T-cell (primary cell): ENCODE results near the gene SURF4. TPM values are rescaled to one million over a fixed set of nuclear protein-coding genes. Genes with fewer than 3 reads are reported as not detected.
A peak's percentile ranks its signal among the peaks of the same experiment; 100 is the strongest.
"Not testable (repeated sequence)": the region's sequence is repeated elsewhere in the genome, so short reads cannot be mapped to it uniquely, and the experiment has no call there.

ENCODE experiments used
- ATAC-seq, 4 experiments: fragments of 200-7000 bp in 3 of 4; fragments of 150-1000 bp in 1 of 4; cut with Tn5 transposase; replicated peaks in 1 of 4; 1 replicate in 3 of 4; 2 replicates in 1 of 4; pipeline ENCODE4 v1.10.0; 2021; ENCODE audit warnings: moderate library complexity in 3 of 4, mild to moderate bottlenecking in 2 of 4, moderate number of reproducible peaks in 1 of 4
- CTCF ChIA-PET, 2 donors: fragments of 300-600 bp; sonication (Branson Sonifier 250); formaldehyde crosslinking; loops; one replicate each; lab custom pipeline; 2022; ENCODE audit warnings: antibody characterized with exemption in 2 of 2; lab: Charles Lee
- POLR2A ChIA-PET, 2 donors: fragments of 300-600 bp; sonication (Branson Sonifier 250); formaldehyde crosslinking; loops; one replicate each; lab custom pipeline; 2022; ENCODE audit warnings: antibody characterized with exemption in 2 of 2; lab: Charles Lee
- DNase-seq, 35 experiments: peaks; one replicate each; pipeline versions ENCODE4 v3.0.0 to v3.0.0-alpha.2; 2013 to 2023
- H3K27ac ChIP-seq: one replicate; pipeline ENCODE4 v1.5.1; 2013; ENCODE audit warnings: low read length
- H3K27me3 ChIP-seq, 2 experiments: replicated peaks in 1 of 2; 1 replicate in 1 of 2; 2 replicates in 1 of 2; pipeline versions ENCODE4 v1.6.1 to v1.7.0; 2013; ENCODE audit warnings: low read length in 1 of 2, mixed read lengths in 1 of 2; ENCODE audit not compliant: control insufficient read depth in 2 of 2, insufficient read depth in 2 of 2; ENCODE audit errors: extremely low read depth in 1 of 2
- H3K36me3 ChIP-seq, 2 donors: 1 replicate in 1 of 2; 2 replicates in 1 of 2; pipeline versions ENCODE4 v1.6.1 to v1.7.0; 2013; ENCODE audit warnings: low read length in 1 of 2; ENCODE audit not compliant: control insufficient read depth in 2 of 2, insufficient read depth in 1 of 2; ENCODE audit errors: extremely low read depth in 1 of 2
- H3K4me1 ChIP-seq, 2 experiments: 1 replicate in 1 of 2; 2 replicates in 1 of 2; pipeline versions ENCODE4 v1.6.1 to v1.7.0; 2013; ENCODE audit warnings: low read length in 2 of 2, mixed read lengths in 1 of 2; ENCODE audit not compliant: insufficient read depth in 2 of 2, control insufficient read depth in 1 of 2; ENCODE audit errors: extremely low read depth in 1 of 2
- H3K4me3 ChIP-seq, 2 donors: 1 replicate in 1 of 2; 2 replicates in 1 of 2; pipeline versions ENCODE4 v1.5.1 to v1.7.0; 2013; ENCODE audit warnings: mild to moderate bottlenecking in 2 of 2, low read length in 1 of 2, moderate library complexity in 1 of 2; ENCODE audit not compliant: control insufficient read depth in 1 of 2; ENCODE audit errors: extremely low read depth in 1 of 2
- H3K9me3 ChIP-seq: 2 replicates; pipeline ENCODE4 v1.7.0; 2013
- H3K27ac Mint-ChIP-seq, 2 donors: one replicate each; pipeline ENCODE4 v1.8.0; 2020 to 2021; ENCODE audit warnings: mild to moderate bottlenecking in 2 of 2, mixed read lengths in 2 of 2
- H3K27me3 Mint-ChIP-seq, 2 donors: one replicate each; pipeline ENCODE4 v1.8.0; 2021 to 2022; ENCODE audit warnings: mixed read lengths in 2 of 2
- H3K36me3 Mint-ChIP-seq: one replicate; pipeline ENCODE4 v1.8.0; 2021; ENCODE audit warnings: mixed read lengths
- H3K4me1 Mint-ChIP-seq, 3 donors: one replicate each; pipeline ENCODE4 v1.8.0; 2020 to 2022; ENCODE audit warnings: mixed read lengths in 3 of 3, mild to moderate bottlenecking in 1 of 3
- H3K4me3 Mint-ChIP-seq, 3 donors: one replicate each; pipeline ENCODE4 v1.8.0; 2020 to 2022; ENCODE audit warnings: mild to moderate bottlenecking in 3 of 3, mixed read lengths in 3 of 3, moderate library complexity in 3 of 3
- H3K9me3 Mint-ChIP-seq, 3 donors: one replicate each; pipeline ENCODE4 v1.8.0; 2020 to 2022; ENCODE audit warnings: mixed read lengths in 3 of 3
- WGBS: methylation state at CpG from one replicate; pipeline ENCODE4 v1.1.5; 2013; ENCODE audit warnings: missing lambda C conversion rate; ENCODE audit not compliant: insufficient coverage; 5-methylcytosine and 5-hydroxymethylcytosine counted together
- total RNA-seq, 35 experiments: library from RNA in 6 of 35; stranded (reverse) in 6 of 35; fragments of 120-200 nt in 1 of 35; gene quantifications; one replicate each; pipeline versions ENCODE4 v1.2.1 to v1.2.4 and lab custom pipeline; 2013 to 2026

Gene SURF4
- total RNA-seq, 5 donors from 2014 or later (not counting 1 experiment from before 2014, with no cell fraction given), result 73.5 to 114 (median 107) TPM

GRCh38 chr9:133334888-133335287, 41.0 kb downstream of the SURF4 start:
- DNase-seq, H3K9me3 ChIP-seq, H3K27me3 Mint-ChIP-seq, ATAC-seq, POLR2A ChIA-PET, H3K27ac ChIP-seq, H3K27me3 ChIP-seq, H3K9me3 Mint-ChIP-seq: not testable (repeated sequence)
- Histone ChIP-seq H3K4me3 (peak overlapping the region; percentile 81 to 93), H3K4me1 (peaks cover 14 to 40% of the 10 kb centered on the region in 2 experiments), H3K36me3 (peaks cover 24 to 51% of the 10 kb centered on the region in 2 donors)
- peaks cover 33% of the 10 kb centered on the region for H3K36me3 Mint-ChIP-seq
- H3K27ac Mint-ChIP-seq, result peak overlapping the region; percentile 90 to 92
- H3K4me1 Mint-ChIP-seq, result peaks cover 33 to 56% (median 38%) of the 10 kb centered on the region in 3 donors
- CTCF ChIA-PET, result interaction anchor here (0.6 kb wide), 2 partner anchors 263 to 454 kb away, joined by 3 read pairs; no protein-coding TSS in a partner anchor
- WGBS, result 86% methylated on average over 2 of the region's 11 CpGs
- peak overlapping the region; percentile 89 to 95 (median 93) for H3K4me3 Mint-ChIP-seq

DNA sequence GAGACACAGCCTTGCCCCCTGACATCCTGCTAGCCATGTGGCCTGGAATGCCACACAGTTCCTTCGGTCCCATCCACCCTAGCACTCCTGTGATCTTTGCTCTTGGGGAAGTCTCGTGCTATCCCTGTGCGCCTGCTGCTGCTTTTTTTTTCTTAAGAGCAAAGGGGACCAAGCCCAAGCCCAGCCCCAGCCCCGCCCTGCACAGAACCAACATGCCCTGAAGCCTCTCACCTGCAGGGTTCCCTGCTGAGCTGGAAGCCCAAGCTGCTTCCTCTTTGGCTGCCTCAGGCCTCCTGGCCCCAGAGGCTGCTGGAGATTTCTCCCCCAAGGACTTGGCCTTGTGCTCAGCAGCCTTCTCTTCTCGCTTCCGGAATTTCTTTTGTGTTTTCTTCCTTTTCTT, 41.7 kb downstream of the SURF4 start:
- WGBS, result 98% methylated on average over 4 of the region's 6 CpGs
- peaks cover 32 to 50% (median 37%) of the 10 kb centered on the region in 3 donors for H3K4me1 Mint-ChIP-seq
- H3K4me1 ChIP-seq, result peaks cover 14 to 37% of the 10 kb centered on the region in 2 experiments
- ATAC-seq (no peak), DNase-seq (no peak)
- CTCF ChIA-PET, result no interaction called here
- peaks cover 27% of the 10 kb centered on the region for H3K36me3 Mint-ChIP-seq
- no peaks in the 10 kb centered on the region for H3K9me3 ChIP-seq
- peak overlapping the region in 2 of 3 donors; percentile 49 to 93 for H3K4me3 Mint-ChIP-seq
- H3K27me3 ChIP-seq, result no peaks in the 10 kb centered on the region
- POLR2A ChIA-PET, result no interaction called here
- H3K36me3 ChIP-seq, result peaks cover 24 to 49% of the 10 kb centered on the region in 2 donors
- no peaks in the 10 kb centered on the region for H3K27me3 Mint-ChIP-seq
- no peak overlapping the region for H3K27ac ChIP-seq
- H3K27ac Mint-ChIP-seq, result no peak overlapping the region
- no peak overlapping the region for H3K4me3 ChIP-seq
- H3K9me3 Mint-ChIP-seq, result no peaks in the 10 kb centered on the region

DNA sequence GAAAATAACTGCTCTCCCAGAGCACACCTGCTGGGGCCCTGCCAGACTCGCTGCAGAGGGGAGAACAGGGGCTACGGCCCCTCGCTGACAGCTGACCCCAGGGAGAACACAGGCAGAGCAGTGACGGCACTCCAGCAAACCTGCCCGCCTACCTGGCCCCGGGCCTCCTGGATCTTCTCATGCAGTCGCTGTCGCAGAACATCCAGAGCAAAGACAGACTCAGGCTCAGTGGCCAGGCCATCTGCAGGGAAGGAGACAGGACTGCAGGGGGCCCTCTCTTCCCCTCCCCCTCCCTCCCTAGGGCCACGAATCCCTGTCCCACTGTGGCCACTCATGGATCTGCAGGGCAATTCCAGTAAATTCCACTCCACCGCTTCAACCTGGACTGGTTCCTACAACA, 42.3 kb downstream of the SURF4 start:
- Mint-ChIP-seq H3K9me3 (no peaks in the 10 kb centered on the region), H3K4me3 (peak overlapping the region in 1 of 3 donors; percentile 17), H3K4me1 (peaks cover 34 to 49% (median 37%) of the 10 kb centered on the region in 3 donors), H3K27ac (no peak overlapping the region), H3K36me3 (peaks cover 22% of the 10 kb centered on the region), H3K27me3 (no peaks in the 10 kb centered on the region)
- H3K4me1 ChIP-seq, result peaks cover 14 to 37% of the 10 kb centered on the region in 2 experiments
- no peaks in the 10 kb centered on the region for H3K9me3 ChIP-seq
- peak in 1 of 35 experiments; percentile 21 for DNase-seq
- H3K36me3 ChIP-seq, result peaks cover 24 to 46% of the 10 kb centered on the region in 2 donors
- no peak overlapping the region for H3K27ac ChIP-seq
- H3K27me3 ChIP-seq, result no peaks in the 10 kb centered on the region
- no peak for ATAC-seq
- POLR2A ChIA-PET, result no interaction called here
- WGBS, result 98% methylated on average over 10 of the region's 10 CpGs
- H3K4me3 ChIP-seq, result no peak overlapping the region
- CTCF ChIA-PET, result no interaction called here

DNA sequence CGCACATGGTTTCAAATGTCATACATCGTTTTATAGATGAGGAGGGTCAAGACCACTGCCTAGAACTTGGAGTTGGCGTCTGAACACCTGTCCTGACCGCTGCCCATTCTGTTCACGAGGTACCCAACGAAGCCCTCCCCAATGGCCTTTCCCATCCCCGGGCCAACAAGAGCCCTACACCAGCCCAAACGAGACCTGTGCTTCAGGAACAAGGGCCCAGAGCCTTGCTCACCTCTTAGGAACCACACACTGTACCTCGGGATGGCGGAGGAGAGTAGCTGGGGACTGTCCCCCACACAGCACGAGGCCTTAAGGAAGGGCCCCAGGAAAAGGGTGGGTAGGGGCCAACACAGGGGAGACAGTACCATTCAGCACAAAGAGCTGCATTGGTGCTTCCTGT, 42.8 kb downstream of the SURF4 start:
- 97% methylated on average over 7 of the region's 11 CpGs for WGBS
- Histone ChIP-seq H3K9me3 (no peaks in the 10 kb centered on the region), H3K4me3 (no peak overlapping the region), H3K36me3 (peaks cover 24 to 46% of the 10 kb centered on the region in 2 donors), H3K4me1 (peaks cover 14 to 37% of the 10 kb centered on the region in 2 experiments), H3K27me3 (no peaks in the 10 kb centered on the region), H3K27ac (no peak overlapping the region)
- peaks cover 22% of the 10 kb centered on the region for H3K36me3 Mint-ChIP-seq
- H3K4me3 Mint-ChIP-seq, result no peak overlapping the region
- no peak overlapping the region for H3K27ac Mint-ChIP-seq
- peaks cover 35 to 49% (median 37%) of the 10 kb centered on the region in 3 donors for H3K4me1 Mint-ChIP-seq
- DNase-seq, result no peak
- no peaks in the 10 kb centered on the region for H3K27me3 Mint-ChIP-seq
- ATAC-seq, result no peak
- CTCF ChIA-PET, result no interaction called here
- POLR2A ChIA-PET, result interaction anchor here in 1 of 2 donors (0.9 kb wide), 1 partner anchor 38 kb away, joined by 3 read pairs; no protein-coding TSS in a partner anchor
- H3K9me3 Mint-ChIP-seq, result no peaks in the 10 kb centered on the region

- POLR2A ChIA-PET, result interaction anchor here in 1 of 2 donors (0.9 kb wide), 1 partner anchor 39 kb away, joined by 3 read pairs; no protein-coding TSS in a partner anchor
- H3K4me3 Mint-ChIP-seq, result no peak overlapping the region
- peak in 1 of 35 experiments; percentile 21 for DNase-seq
Measured at GRCh38 chr9:133332381-133332730, 43.5 kb downstream of the SURF4 start.

DNA sequence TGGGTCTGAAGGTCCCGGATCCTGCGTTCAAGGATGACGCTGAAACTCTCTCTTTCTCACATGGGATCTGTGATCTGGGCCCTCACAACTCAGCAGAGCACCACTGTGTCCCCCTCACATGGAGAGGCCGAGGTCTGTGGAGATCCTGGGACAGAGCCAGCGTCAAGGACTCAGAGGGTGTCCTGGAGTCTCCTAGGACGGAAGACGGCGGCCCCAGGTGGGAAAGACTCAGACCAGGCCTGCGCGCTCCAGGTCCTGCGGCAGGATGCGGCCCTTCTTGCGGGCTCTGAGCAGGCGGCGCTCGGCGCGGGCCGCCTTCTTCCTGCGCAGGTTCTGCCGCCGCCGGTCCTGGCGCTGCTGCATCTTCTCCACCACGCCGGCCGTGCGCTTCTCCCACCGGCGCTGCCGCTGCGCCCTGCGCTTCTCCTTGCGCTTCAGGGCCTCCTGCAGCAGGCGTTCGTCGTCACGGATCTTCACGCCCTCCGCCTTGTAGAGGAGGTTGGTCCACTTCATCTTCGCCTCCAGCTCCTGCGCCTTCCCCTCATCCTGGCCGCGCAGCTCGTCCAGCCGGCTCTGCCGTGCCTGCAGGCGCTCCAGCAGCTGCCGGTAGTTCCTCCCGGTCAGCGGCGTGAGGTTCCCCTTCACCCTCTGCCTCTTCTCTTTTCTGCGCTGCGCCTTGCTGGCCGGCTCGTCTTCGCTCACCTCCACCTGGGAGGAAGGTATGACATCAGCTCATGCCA, 44.0 kb downstream of the SURF4 start:
- Histone ChIP-seq H3K4me3 (no peak overlapping the region), H3K27me3 (no peaks in the 10 kb centered on the region), H3K4me1 (peaks cover 14 to 34% of the 10 kb centered on the region in 2 experiments), H3K36me3 (peaks cover 24 to 46% of the 10 kb centered on the region in 2 donors), H3K9me3 (no peaks in the 10 kb centered on the region), H3K27ac (no peak overlapping the region)
- POLR2A ChIA-PET, result no interaction called here
- 97% methylated on average over 46 of the region's 57 CpGs for WGBS
- Mint-ChIP-seq H3K36me3 (peaks cover 22% of the 10 kb centered on the region), H3K4me1 (peaks cover 34 to 40% (median 35%) of the 10 kb centered on the region in 3 donors), H3K27ac (no peak overlapping the region), H3K9me3 (no peaks in the 10 kb centered on the region), H3K27me3 (no peaks in the 10 kb centered on the region), H3K4me3 (no peak overlapping the region)
- ATAC-seq (no peak), DNase-seq (peak in 1 of 35 experiments; percentile 15)
- CTCF ChIA-PET, result interaction anchor here in 1 of 2 donors (1.4 kb wide), 1 partner anchor 40 kb away, joined by 4 read pairs; no protein-coding TSS in a partner anchor

More at GRCh38 chr9:133332381-133332730, 43.5 kb downstream of the SURF4 start:
- H3K27ac Mint-ChIP-seq, result no peak overlapping the region
- 97% methylated on average over 15 of the region's 20 CpGs for WGBS
- Histone ChIP-seq H3K27ac (no peak overlapping the region), H3K9me3 (no peaks in the 10 kb centered on the region), H3K4me1 (peaks cover 14 to 37% of the 10 kb centered on the region in 2 experiments), H3K4me3 (no peak overlapping the region), H3K27me3 (no peaks in the 10 kb centered on the region), H3K36me3 (peaks cover 24 to 46% of the 10 kb centered on the region in 2 donors)
- H3K27me3 Mint-ChIP-seq, result no peaks in the 10 kb centered on the region
- CTCF ChIA-PET, result no interaction called here
- H3K4me1 Mint-ChIP-seq, result peaks cover 35 to 45% (median 37%) of the 10 kb centered on the region in 3 donors
- H3K9me3 Mint-ChIP-seq, result no peaks in the 10 kb centered on the region
- no peak for ATAC-seq
- H3K36me3 Mint-ChIP-seq, result peaks cover 22% of the 10 kb centered on the region
